HepG2 (cell line): ENCODE data around the gene NAP1L4. TPM values are rescaled to one million over a fixed set of nuclear protein-coding genes. Genes with fewer than 3 reads are reported as not detected.

Experiments used
- BHLHE40 ChIP-seq: IDR thresholded peaks from 2 replicates; pipeline ENCODE4 v1.6.1; 2011; ENCODE audit warnings: low read length, improper control_type of control experiment
- KIAA2018 ChIP-seq: sonication (generic); formaldehyde crosslinking; IDR thresholded peaks from 2 replicates; pipeline ENCODE4 v1.5.0; 2020; ENCODE audit warnings: mild to moderate bottlenecking, missing genetic modification reagents, borderline replicate concordance
- MED8 ChIP-seq: sonication (generic); formaldehyde crosslinking; IDR thresholded peaks from 2 replicates; pipeline ENCODE4 v1.8.1; 2023; ENCODE audit warnings: mild to moderate bottlenecking, missing genetic modification reagents; ENCODE audit not compliant: insufficient replicate concordance
- NR2C2 ChIP-seq: sonication (generic); formaldehyde crosslinking; IDR thresholded peaks from 2 replicates; pipeline ENCODE4 v1.4.0; 2020; ENCODE audit warnings: missing genetic modification reagents, mild to moderate bottlenecking, moderate library complexity, borderline replicate concordance
- SMC3 ChIP-seq: IDR thresholded peaks from 2 replicates; pipeline ENCODE4 v1.6.1; 2011; ENCODE audit warnings: low read length, improper control_type of control experiment
- ZNF225 ChIP-seq: sonication (generic); formaldehyde crosslinking; IDR thresholded peaks from 2 replicates; pipeline ENCODE4 v1.4.0; 2020; ENCODE audit warnings: mild to moderate bottlenecking, missing genetic modification reagents
- ZNF30 ChIP-seq: sonication (generic); formaldehyde crosslinking; IDR thresholded peaks from 2 replicates; pipeline ENCODE4 v1.5.0; 2020; ENCODE audit warnings: mild to moderate bottlenecking, missing genetic modification reagents
- ZNF777 ChIP-seq: sonication (generic); formaldehyde crosslinking; IDR thresholded peaks from 2 replicates; pipeline ENCODE4 v1.4.0; 2020; ENCODE audit warnings: missing genetic modification reagents
- ZNF839 ChIP-seq: sonication (generic); formaldehyde crosslinking; IDR thresholded peaks from 2 replicates; pipeline ENCODE4 v1.4.0; 2020; ENCODE audit warnings: missing genetic modification reagents, mild to moderate bottlenecking, borderline replicate concordance
- ZSCAN25 ChIP-seq: sonication (generic); formaldehyde crosslinking; IDR thresholded peaks from 2 replicates; pipeline ENCODE4 v1.8.0; 2022; ENCODE audit warnings: mild to moderate bottlenecking, missing genetic modification reagents
- polyA plus RNA-seq, 8 experiments: library from polyadenylated mRNA; depleted of rRNA in 3 of 8; stranded (reverse) in 7 of 8; unstranded in 1 of 8; fragments of >200 nt; fragmentation: Illumina TruSeq in 4 of 8; extraction: Trizol in 4 of 8; gene quantifications; 2 replicates each; pipeline versions ENCODE4 v1.2.1 to v1.2.3, GENCODE V29; 2011 to 2016; ENCODE audit warnings: low read depth in 4 of 8, missing spikeins in 1 of 8, mixed read lengths in 1 of 8; ENCODE audit not compliant: insufficient read depth in 1 of 8
- total RNA-seq, 5 experiments: library from RNA; depleted of rRNA; stranded (reverse); fragments of >200 nt; fragmentation: Illumina TruSeq; extraction: Trizol; gene quantifications; 2 replicates each; pipeline ENCODE4 v1.2.3, GENCODE V29; 2016; ENCODE audit warnings: low read depth in 1 of 5
- TF ChIP-seq, protein P1 (sequence below): sonication (generic); formaldehyde crosslinking; IDR thresholded peaks from 2 replicates; pipeline ENCODE4 v1.5.0; 2020; ENCODE audit warnings: missing genetic modification reagents, mild to moderate bottlenecking, borderline replicate concordance
- TF ChIP-seq, protein P2 (sequence below), 2 experiments: sonication (generic) in 1 of 2; formaldehyde crosslinking in 1 of 2; IDR thresholded peaks; 2 replicates each; pipeline versions ENCODE4 v1.4.0 to v1.6.1; 2016 to 2020; ENCODE audit warnings: borderline replicate concordance in 1 of 2, low read depth in 1 of 2, mild to moderate bottlenecking in 1 of 2, missing genetic modification reagents in 1 of 2

Gene NAP1L4
- total and polyA plus RNA-seq, 2 of the 13 experiments (the other 11 are each of a cell fraction or from before 2014, with no cell fraction given): 64.0 to 186 TPM

GRCh38 chr11:2902784-2903671 is 89.1 kb downstream of the NAP1L4 start (continued):
- TF ChIP-seq, protein P1, sequence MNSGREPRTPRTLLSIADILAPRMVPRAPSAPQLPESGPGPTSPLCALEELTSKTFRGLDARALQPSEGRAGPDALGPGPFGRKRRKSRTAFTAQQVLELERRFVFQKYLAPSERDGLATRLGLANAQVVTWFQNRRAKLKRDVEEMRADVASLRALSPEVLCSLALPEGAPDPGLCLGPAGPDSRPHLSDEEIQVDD: no peak
- TF ChIP-seq ZNF30 (CRISPR knock-in tag): no peak
- no peak for TF ChIP-seq ZNF225 (CRISPR knock-in tag)
- TF ChIP-seq NR2C2 (CRISPR knock-in tag): no peak
- TF ChIP-seq KIAA2018 (CRISPR knock-in tag): no peak
- TF ChIP-seq, protein P2, sequence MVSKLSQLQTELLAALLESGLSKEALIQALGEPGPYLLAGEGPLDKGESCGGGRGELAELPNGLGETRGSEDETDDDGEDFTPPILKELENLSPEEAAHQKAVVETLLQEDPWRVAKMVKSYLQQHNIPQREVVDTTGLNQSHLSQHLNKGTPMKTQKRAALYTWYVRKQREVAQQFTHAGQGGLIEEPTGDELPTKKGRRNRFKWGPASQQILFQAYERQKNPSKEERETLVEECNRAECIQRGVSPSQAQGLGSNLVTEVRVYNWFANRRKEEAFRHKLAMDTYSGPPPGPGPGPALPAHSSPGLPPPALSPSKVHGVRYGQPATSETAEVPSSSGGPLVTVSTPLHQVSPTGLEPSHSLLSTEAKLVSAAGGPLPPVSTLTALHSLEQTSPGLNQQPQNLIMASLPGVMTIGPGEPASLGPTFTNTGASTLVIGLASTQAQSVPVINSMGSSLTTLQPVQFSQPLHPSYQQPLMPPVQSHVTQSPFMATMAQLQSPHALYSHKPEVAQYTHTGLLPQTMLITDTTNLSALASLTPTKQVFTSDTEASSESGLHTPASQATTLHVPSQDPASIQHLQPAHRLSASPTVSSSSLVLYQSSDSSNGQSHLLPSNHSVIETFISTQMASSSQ (IDR thresholded peaks at IDR 0.05; ENCODE audit: low read depth): no peak
- TF ChIP-seq, protein P2 (CRISPR knock-in tag; IDR thresholded peaks at IDR 0.05; ENCODE audit: borderline replicate concordance): no peak; the same call in none of the 2 replicates
- no peak; the same call in 1 of the 2 replicates for TF ChIP-seq ZNF777 (CRISPR knock-in tag)
- no peak for TF ChIP-seq MED8
- TF ChIP-seq SMC3: no peak
- TF ChIP-seq BHLHE40: no peak
- TF ChIP-seq ZNF839 (CRISPR knock-in tag): no peak
- TF ChIP-seq ZSCAN25 (CRISPR knock-in tag): peak; percentile 95
